ENCODE results near the gene MYLIP.
"Not testable (repeated sequence)": the region's sequence is repeated elsewhere in the genome, so short reads cannot be mapped to it uniquely, and the experiment has no call there.

Gene MYLIP

DNA sequence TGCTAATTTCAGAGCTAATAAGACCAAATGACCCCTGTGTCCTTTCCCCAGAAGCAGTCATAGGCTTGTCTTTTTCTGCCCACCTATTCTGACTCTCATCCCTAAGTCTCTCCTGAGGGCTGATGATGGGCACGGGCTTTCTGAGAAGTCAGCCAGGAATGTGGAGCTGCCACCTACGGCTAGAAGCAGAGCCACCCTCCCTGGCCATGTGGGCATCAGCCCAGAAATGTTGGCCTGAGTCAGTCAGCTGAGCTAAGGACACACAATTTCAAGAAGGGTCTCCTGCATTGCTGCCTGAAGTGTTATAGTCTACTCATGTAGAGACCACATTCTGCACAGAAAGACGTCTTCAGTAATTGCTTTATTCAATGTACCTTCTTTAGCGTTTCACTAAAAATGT, 17.1 kb downstream of the MYLIP start:
- DNase-seq, result no peak

DNA sequence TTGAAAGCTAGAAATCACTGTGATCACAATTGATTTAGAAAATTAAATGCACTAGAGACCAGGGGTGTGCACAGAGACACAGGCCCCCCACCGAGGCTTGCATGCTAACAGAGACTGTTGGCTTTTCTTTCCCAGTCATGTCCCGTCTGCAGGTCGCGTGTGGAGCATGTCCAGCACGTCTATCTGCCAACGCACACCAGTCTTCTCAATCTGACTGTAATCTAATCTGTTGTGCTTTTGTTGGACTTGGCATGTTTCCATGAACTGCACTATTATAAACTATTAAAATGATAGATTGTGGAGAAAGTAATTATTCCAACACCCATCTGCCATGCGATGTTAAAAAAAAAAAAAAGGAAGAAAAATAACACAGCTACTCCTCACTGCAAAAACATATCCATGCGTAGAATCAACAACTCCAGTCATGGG, 17.7 kb downstream of the MYLIP start:
- DNase-seq, result peak; percentile 62

- no peak for DNase-seq
Observed at GRCh38 chr6:16148498-16148897, 19.6 kb downstream of the MYLIP start.

DNA sequence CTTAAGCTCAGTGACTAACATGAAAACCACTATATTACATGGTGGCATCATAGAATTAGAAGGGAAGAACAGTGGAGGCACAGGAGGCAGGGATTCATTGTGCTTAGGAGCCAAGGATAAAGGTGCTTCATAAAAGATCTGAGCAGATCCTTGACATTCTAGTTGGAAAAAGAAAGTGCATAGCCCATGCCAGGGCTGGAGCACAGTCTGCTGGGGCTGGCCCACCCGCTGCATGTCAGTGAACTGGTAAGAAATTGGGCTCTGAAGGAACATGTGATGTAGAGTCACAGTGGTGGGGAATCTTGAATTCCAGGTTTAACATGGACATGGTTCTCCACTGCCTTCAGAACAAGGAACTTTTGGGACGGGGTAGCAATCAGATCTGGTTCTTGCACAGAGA, 20.4 kb downstream of the MYLIP start:
- no peak for DNase-seq

- DNase-seq, result no peak
Observed at GRCh38 chr6:16150098-16150497, 21.2 kb downstream of the MYLIP start.

GRCh38 chr6:16153211-16153820, 24.4 kb downstream of the MYLIP start:
- DNase-seq, result no peak

GRCh38 chr6:16154904-16155303, 26.0 kb downstream of the MYLIP start:
- peak; percentile 86 for DNase-seq

- DNase-seq, result no peak
Observed at GRCh38 chr6:16157492-16157891, 28.6 kb downstream of the MYLIP start.

DNA sequence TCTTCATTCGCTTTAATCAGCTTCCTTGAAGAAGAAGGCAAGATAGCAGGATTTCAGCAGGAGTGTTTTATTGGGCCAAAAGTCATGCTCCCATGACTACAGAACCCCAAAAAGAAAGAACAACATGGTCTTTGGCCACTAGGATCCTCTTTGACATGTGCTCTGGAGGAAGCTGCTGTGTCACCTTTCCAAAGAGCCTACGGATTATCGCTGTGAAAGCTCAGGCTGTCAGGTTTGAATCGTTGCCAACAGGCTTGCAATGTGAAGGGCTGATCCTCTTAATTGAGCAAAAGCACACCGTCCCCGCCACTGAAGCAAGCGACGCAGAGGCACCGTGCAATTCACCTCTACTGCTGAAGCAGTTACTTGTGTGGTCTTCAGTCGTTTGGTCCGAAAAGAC, 29.0 kb downstream of the MYLIP start:
- no peak for DNase-seq

DNA sequence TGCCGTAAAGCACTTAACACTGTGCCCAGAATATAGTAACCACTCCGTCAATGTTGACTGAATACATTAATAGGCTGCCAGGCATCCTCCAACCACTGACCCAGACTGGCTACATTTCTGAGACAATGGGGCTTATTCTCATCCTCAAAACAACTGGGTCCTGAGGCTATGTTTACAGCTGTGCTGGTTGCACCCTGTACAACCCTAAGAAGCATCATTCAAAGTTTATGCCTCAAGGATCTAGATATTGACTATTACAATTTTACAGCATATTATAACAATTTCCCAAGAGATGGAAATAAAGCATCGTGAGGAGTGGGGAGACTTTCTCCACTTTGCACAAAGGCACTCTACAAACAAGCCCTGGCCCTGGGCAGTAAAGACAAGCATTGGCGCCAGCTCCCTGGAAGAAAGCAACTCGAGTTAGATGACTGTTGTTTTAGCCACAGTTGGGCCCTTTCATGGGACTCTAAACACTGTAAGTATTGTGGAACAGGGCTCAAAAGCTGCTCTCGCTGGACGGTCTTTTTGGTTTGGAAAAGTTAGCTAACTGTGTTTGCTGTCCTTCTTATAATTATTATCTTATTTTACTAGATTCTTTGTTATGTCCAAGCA, 30.2 kb downstream of the MYLIP start:
- DNase-seq, result no peak

DNA sequence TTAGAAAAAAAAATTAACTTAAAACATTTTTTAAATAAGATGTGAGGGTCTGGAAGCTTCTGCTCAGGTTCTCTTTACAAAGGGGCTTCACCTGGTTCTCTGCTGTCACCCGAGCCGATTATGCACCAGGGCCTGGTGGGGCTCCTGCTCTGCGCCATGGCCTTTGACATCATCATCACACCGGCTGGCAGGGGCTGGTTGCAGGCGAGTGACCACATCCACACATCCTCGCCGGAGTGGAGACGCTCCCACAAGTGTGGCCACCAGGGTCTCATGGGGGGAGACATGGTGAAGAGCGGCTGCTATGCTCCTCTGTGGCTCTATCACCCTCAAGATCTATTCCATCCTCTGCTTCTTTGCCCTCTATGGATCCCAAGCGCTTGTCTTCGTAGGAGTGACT, 31.9 kb downstream of the MYLIP start:
- DNase-seq, result no peak

- DNase-seq, result no peak
Observed at GRCh38 chr6:16162003-16162402, 33.1 kb downstream of the MYLIP start.

DNA sequence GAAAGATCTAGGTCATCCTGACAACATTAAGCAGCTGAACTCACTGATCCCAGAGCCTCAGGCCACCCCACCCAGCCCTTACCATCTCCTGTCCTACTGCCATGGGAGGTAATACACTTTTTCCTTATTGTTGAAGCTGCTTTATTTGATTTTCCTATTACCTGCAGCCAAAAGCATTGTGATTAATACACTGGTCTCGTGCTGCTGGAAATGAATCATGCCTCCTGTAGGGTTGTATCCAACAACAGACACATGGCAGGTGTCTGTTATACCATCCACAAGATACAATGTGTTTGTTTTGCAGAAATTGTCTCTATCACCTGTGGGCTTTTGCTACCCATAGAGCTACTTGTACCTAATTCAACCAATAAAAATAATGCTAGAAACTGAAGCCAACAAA, 34.2 kb downstream of the MYLIP start:
- no peak for DNase-seq

DNA sequence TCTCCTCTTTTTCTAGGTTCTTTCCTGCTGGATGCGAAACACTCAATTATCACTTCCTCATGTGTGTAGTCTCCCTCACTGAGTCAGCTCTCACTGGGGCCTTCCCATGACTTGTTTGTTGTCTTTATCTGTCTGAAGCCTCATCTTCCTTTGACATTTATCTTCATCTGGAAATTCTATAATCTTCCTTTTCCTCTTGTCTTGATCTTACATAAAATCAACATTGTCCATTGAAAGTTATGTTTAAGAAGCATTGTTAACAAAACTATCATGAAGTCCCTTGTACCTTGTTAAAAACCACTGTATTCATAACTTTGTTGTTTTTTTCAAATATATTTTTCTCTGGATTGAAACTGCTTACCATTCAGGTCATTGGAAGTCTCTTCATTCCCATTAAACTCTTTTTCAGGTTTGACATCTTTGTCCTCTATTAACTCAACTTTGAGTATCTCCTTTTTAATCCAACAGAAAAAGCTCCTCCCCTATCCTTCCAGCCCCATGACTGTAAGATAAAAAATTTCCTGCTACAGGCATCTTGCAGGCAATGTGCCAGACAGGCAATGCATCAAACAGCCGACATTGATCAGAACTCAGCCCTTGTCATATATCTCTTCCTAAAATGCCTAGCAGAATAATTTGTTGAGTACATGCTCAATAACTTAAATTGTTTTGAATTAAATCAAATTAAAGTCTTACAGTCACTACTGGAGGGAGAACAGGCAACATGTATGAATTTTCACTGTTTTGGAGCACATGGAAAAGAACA, 34.8 kb downstream of the MYLIP start:
- peak; percentile 77 for DNase-seq

- no peak for DNase-seq
Observed at GRCh38 chr6:16165641-16166040, 36.8 kb downstream of the MYLIP start.

GRCh38 chr6:16166871-16167608, 38.2 kb downstream of the MYLIP start:
- DNase-seq, result no peak

GRCh38 chr6:16168121-16168520, 39.2 kb downstream of the MYLIP start:
- DNase-seq, result no peak

DNA sequence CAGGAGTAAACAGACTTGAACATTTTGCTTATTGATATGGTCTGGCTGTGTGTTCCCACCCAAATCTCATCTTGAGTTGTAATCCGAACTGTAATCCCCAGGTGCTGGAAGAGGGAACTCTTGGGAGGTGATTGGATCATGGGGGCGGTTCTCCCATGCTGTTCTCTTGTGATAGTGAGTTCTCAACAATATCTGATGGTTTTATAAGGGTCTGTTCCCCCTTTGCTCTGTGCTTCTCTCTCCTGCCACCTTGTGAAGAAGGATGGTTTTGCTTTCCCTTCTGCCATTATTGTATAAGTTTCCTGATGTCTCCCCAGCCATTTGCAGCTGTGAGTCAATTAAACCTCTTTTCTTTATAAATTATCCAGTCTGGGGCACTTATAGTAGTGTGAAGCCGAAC, 40.0 kb downstream of the MYLIP start:
- peak; percentile 49 for DNase-seq

GRCh38 chr6:16171400-16171799, 42.5 kb downstream of the MYLIP start:
- no peak for DNase-seq

DNA sequence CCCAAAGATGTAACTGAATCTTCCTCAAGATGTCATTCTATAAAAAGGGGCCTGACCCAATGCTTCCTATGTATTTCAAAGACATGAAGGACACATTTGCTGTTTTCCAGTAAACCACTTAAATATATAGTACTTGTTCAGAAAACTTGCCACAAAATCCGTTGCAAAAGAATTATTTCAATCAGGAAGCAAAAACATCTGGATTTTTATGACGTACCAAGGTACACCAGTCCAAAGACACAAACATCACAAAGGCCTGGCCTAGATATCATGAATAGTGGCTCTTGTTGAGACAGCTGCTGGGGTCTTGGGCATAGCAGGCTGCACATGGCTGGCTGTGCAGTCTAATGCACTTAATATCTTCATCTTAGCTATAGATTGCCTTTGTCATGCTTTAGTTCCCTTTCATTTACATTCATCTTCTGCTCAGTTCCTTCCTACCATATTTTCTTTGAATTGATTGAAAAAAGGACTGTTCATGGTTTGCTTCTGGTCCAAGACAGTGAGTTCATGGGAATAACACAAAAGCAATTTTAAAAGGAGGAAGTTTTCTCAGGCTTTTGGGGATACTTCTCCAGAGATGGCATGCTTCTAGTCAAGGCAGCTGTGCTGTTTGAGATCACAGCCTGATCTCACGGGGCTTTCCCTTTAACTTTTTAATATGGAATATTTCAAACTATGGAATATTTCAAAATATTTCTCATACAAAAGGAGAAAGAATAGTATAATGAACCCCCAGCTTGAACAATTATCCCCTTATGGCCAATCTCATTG, 44.5 kb downstream of the MYLIP start:
- DNase-seq, result no peak

DNA sequence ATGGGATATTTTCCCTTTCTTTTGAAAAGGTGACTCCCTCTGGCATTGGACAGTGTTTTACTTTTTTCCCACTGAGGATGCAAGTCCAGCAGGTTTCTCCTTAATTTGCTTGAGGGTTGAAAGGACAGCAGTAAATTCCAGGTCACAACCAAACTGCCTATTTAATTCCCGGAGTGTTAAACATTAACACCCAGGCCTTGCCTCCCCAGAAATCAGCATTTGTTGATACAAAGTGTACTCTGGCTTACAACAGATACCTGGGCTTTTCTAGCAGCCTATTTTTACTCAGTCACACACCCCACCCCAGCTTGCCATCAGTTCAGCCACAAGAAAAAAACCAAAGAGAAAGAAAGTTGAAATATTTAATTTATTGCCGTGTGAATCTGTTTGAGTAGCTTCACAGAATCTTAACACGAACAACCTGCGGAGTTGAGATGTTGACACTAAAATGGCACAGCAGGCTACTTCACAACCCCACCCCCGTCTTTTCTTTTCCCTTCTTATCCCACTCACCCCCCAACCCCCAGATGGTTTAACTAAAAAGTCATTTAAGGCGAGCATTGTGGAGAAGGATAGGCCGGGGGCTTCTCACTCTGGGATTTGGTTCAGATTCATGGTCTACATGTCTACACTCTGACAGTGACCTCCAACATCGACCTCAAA, 45.7 kb downstream of the MYLIP start:
- no peak for DNase-seq

DNA sequence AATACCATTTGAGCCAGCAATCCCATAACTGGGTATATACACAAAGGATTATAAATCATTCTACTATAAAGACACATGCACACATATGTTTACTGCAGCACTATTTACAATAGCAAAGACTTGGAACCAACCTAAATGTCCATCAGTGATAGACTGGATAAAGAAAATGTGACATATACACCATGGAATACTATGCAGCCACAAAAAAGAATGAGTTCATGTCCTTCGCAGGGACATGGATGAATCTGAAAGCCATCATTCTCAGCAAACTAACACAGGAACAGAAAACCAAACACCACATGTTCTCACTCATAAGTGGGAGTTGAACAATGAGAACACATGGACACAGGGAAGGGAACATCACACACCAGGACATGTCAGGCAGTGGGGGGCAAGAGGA, 47.7 kb downstream of the MYLIP start:
- not testable (repeated sequence) for DNase-seq

All from fibroblast of skin of right biceps (primary cell).